ENCODE data around the gene RSPH3. TPM values are rescaled to one million over a fixed set of nuclear protein-coding genes. Genes with fewer than 3 reads are reported as not detected.

Gene RSPH3
- total RNA-seq: 10 to 100 TPM in 2 of 4 donors, 1 to 10 TPM in 2; 4.7 to 11.2 (median 9.8) TPM

GRCh38 chr6:158999666-159000403 is at the start of gene RSPH3:
Gene RSPH3 (minus strand): TSS chr6:159000202. CDS start chr6:158999550, 652 bp downstream.
- TF ChIP-seq, protein P1, sequence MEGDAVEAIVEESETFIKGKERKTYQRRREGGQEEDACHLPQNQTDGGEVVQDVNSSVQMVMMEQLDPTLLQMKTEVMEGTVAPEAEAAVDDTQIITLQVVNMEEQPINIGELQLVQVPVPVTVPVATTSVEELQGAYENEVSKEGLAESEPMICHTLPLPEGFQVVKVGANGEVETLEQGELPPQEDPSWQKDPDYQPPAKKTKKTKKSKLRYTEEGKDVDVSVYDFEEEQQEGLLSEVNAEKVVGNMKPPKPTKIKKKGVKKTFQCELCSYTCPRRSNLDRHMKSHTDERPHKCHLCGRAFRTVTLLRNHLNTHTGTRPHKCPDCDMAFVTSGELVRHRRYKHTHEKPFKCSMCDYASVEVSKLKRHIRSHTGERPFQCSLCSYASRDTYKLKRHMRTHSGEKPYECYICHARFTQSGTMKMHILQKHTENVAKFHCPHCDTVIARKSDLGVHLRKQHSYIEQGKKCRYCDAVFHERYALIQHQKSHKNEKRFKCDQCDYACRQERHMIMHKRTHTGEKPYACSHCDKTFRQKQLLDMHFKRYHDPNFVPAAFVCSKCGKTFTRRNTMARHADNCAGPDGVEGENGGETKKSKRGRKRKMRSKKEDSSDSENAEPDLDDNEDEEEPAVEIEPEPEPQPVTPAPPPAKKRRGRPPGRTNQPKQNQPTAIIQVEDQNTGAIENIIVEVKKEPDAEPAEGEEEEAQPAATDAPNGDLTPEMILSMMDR (IDR thresholded peaks at IDR 0.05; ENCODE audit: low read depth): no peak

DNA sequence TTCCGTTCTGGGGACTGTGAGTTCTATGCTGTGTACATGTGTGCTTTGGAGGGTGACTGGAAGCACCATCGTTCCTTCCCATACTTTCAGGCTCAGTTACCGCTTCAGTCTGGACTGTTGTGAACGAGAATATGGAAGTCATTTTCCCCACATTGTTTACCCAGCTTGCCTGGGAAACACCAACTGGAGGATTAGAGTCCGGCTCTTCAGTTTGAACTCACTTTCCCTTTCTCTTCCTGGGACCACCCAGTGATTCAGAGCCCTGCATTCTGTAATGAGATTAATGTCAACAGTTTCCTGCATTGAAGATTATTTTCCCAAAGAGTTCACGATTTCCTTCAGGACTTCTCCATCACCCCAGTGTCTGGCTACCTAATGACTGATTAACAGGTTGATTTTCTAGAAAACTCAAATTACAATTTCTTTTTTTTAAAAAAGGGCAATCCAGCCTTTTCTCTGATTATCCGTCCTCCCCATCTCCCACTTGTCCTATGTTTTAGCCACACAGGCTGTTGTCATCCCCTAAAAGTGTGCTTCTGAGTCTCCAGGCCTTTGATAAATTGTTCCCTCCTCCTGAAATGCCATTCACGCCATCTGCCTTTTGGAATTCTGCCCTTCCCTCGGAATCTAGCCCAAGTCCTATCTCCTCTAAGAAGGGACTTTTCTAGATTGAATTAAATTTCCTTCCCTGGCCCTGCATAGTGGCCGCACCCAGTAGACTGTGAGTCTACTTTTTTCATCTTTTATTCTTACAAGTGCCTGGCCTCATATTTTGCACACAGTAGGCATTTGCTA is 48.1 kb upstream of the RSPH3 start:
- TF ChIP-seq, protein P1 (IDR thresholded peaks at IDR 0.05; ENCODE audit: low read depth): no peak

DNA sequence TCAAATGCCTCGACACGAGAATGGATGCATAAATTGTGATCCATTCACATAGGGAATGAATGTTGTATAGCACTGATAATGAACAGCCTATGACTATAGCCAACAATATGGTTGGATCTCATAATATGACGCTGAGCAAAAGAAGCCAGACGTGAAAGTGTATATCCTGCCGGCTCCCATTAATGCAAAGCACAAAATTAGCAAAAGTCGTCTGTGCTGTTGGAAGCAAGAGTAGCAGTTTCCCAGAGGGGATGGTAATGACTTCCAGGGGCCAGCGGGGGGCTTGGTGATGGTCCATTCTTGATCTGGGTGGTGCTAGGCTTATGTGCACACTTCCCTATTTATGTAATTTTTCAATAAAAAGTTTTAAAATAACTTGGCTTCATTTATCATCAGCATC is 45.8 kb upstream of the RSPH3 start:
- TF ChIP-seq, protein P1 (IDR thresholded peaks at IDR 0.05; ENCODE audit: low read depth): no peak

DNA sequence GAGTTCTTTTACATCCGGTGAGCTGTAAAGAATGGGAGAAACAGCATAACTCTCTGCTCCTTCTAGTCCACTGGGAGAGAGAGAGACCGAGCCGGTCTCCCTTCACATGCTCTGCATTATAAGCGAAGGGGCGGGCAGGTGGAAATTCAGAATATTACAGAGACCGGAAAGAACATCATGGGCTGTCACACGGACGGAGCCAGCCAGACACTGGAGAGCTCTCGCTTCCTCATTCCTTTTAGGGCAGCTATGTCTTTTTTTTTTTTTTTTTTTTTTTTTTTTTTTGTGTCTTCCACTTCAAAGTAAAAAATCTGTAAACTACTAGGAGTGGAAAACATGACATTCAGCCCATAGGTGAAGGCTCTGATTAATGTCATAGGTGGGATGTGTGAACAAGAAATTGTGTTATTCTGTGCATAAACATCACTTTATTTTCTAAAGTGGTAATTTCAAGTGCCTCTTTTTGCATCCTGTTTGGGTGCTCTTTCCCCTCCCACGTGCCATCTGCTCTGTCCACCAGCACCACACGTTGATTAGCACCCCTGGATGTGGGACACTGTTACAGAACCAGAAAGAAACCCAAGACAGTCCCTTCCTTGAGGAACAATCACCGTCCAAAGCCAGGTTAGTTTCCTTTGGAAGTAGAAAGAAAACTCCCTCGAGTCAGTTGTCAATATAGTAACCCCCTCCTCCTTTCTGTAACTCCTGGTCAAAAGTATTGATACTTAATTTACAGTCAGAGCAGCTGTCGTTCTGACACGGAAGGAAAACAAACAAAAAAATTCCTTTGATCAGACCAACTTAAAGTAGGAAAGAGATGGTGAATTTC is 45.1 kb upstream of the RSPH3 start, which contains the start of gene TAGAP:
Gene TAGAP (minus strand): TSS at position 93 of the 829 bp plus-strand sequence. CDS start 845 bp downstream, outside the sequence.
- TF ChIP-seq, protein P1 (IDR thresholded peaks at IDR 0.05; ENCODE audit: low read depth): no peak

DNA sequence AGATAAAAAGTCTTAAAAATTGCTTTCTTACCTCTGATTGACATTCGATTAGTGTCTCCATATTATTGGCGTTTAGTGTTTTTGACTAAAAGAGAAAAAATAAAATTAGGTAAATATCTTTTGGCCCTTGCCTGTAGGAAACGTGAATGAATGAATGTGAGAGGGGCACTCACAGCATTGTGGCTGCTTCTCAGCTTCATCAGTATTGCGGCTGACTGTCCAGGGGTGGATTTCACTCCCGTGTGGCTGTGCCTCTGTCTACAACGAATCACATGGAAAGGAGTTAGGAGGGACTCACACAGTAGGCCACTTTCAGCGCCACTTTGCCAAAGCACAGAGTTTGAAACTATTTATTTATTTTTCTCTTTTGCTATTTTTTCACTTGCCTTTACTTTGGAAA is 43.9 kb upstream of the RSPH3 start:
- TF ChIP-seq, protein P1 (IDR thresholded peaks at IDR 0.05; ENCODE audit: low read depth): no peak

DNA sequence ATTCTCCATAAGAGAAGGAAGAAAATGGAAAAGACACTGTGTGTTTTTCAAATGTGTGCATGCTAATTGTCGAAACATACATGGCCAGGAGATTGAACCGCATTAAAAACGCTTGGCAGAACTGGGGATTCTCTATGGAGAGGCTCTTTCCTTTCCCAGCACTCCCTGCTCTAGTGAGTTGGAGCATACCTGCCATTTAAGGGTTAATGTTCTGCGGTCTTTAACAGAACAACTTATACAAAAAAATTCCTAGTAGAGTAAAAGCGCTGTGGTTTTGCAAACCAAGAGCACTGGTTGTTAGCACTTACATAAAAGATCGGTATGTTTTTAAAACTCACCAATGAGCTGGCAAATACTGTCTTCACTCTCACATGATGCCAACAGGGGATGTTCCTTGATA is 43.2 kb upstream of the RSPH3 start:
- TF ChIP-seq, protein P1 (IDR thresholded peaks at IDR 0.05; ENCODE audit: low read depth): no peak

Data from subcutaneous adipose tissue (tissue), 4 donors.